Measurements from ENCODE around the gene CRY1. TPM values are rescaled to one million over a fixed set of nuclear protein-coding genes. Genes with fewer than 3 reads are reported as not detected.

CRY1 gene
- total RNA-seq, 3 donors from 2014 or later (not counting 1 experiment from before 2014, with no cell fraction given): 71.1 to 124 (median 115) TPM

- H3K27ac ChIP-seq (ENCODE audit: low read length): no peak overlapping the region
- no peak for TF ChIP-seq CTCF (IDR thresholded peaks at IDR 0.05)
- no peaks in the 10 kb centered on the region for H3K4me1 ChIP-seq (ENCODE audit: control insufficient read depth, insufficient read depth, low read length)
- Mint-ChIP-seq H3K9me3 (no peaks in the 10 kb centered on the region), H3K36me3 (no peaks in the 10 kb centered on the region), H3K4me3 (no peak overlapping the region), H3K27ac (peak overlapping the region; percentile 35 to 41), H3K4me1 (peaks cover 5 to 17% of the 10 kb centered on the region in 2 donors), H3K27me3 (ENCODE audit: low read depth in 2 of 2) (no peaks in the 10 kb centered on the region)
- intact Hi-C loops (cut with micrococcal nuclease): no loop called here
- no peak overlapping the region for H3K4me3 ChIP-seq (ENCODE audit: low read length)
- no peak for DNase-seq
- no peaks in the 10 kb centered on the region for H3K9me3 ChIP-seq (ENCODE audit: control insufficient read depth, insufficient read depth, low read length)
- peaks cover 13% of the 10 kb centered on the region for H3K36me3 ChIP-seq (ENCODE audit: control insufficient read depth, insufficient read depth, low read length)
- H3K27me3 ChIP-seq (ENCODE audit: control insufficient read depth, insufficient read depth, low read length): no peaks in the 10 kb centered on the region
- ATAC-seq: no peak
- 96% methylated on average over 7 of the region's 9 CpGs for WGBS (ENCODE audit: insufficient coverage)
These were observed 115.1 kb downstream of the CRY1 start for GRCh38 chr12:106978035-106978800.

- no peak for TF ChIP-seq CTCF (IDR thresholded peaks at IDR 0.05)
- no peaks in the 10 kb centered on the region for H3K9me3 ChIP-seq (ENCODE audit: control insufficient read depth, insufficient read depth, low read length)
- Mint-ChIP-seq H3K4me1 (peaks cover 5 to 14% of the 10 kb centered on the region in 2 donors), H3K36me3 (peaks cover under 1% of the 10 kb centered on the region), H3K27me3 (ENCODE audit: low read depth in 2 of 2) (no peaks in the 10 kb centered on the region), H3K4me3 (no peak overlapping the region), H3K9me3 (no peaks in the 10 kb centered on the region), H3K27ac (no peak overlapping the region)
- H3K27me3 ChIP-seq (ENCODE audit: control insufficient read depth, insufficient read depth, low read length): no peaks in the 10 kb centered on the region
- H3K27ac ChIP-seq (ENCODE audit: low read length): no peak overlapping the region
- no CpG with 5 or more reads among the region's 1 CpG for WGBS (ENCODE audit: insufficient coverage)
- ATAC-seq: no peak
- intact Hi-C loops (cut with micrococcal nuclease): no loop called here
- DNase-seq: no peak
- peaks cover 19% of the 10 kb centered on the region for H3K36me3 ChIP-seq (ENCODE audit: control insufficient read depth, insufficient read depth, low read length)
- no peak overlapping the region for H3K4me3 ChIP-seq (ENCODE audit: low read length)
- H3K4me1 ChIP-seq (ENCODE audit: control insufficient read depth, insufficient read depth, low read length): no peaks in the 10 kb centered on the region
These were observed 116.7 kb downstream of the CRY1 start for GRCh38 chr12:106976668-106977067.

- Mint-ChIP-seq H3K27me3 (ENCODE audit: low read depth in 2 of 2) (no peaks in the 10 kb centered on the region), H3K4me1 (peaks cover 7 to 16% of the 10 kb centered on the region in 2 donors), H3K9me3 (no peaks in the 10 kb centered on the region), H3K4me3 (no peak overlapping the region), H3K27ac (peak overlapping the region; percentile 3 to 7), H3K36me3 (peaks cover 6% of the 10 kb centered on the region)
- H3K27ac ChIP-seq (ENCODE audit: low read length): no peak overlapping the region
- no peaks in the 10 kb centered on the region for H3K4me1 ChIP-seq (ENCODE audit: control insufficient read depth, insufficient read depth, low read length)
- DNase-seq (no peak), ATAC-seq (no peak)
- intact Hi-C loops (cut with micrococcal nuclease): no loop called here
- no peaks in the 10 kb centered on the region for H3K9me3 ChIP-seq (ENCODE audit: control insufficient read depth, insufficient read depth, low read length)
- TF ChIP-seq CTCF (IDR thresholded peaks at IDR 0.05): no peak
- WGBS (ENCODE audit: insufficient coverage): 95% methylated on average over 2 of the region's 3 CpGs
- H3K27me3 ChIP-seq (ENCODE audit: control insufficient read depth, insufficient read depth, low read length): no peaks in the 10 kb centered on the region
- H3K4me3 ChIP-seq (ENCODE audit: low read length): no peak overlapping the region
- H3K36me3 ChIP-seq (ENCODE audit: control insufficient read depth, insufficient read depth, low read length): peaks cover 25% of the 10 kb centered on the region
These were observed 117.2 kb downstream of the CRY1 start for GRCh38 chr12:106975993-106976658.
